Measurements from ENCODE around the gene KRAS. TPM values are rescaled to one million over a fixed set of nuclear protein-coding genes. Genes with fewer than 3 reads are reported as not detected.
"Not testable (repeated sequence)": the region's sequence is repeated elsewhere in the genome, so short reads cannot be mapped to it uniquely, and the experiment has no call there.

Gene KRAS
- 37.6 TPM for total RNA-seq

DNA sequence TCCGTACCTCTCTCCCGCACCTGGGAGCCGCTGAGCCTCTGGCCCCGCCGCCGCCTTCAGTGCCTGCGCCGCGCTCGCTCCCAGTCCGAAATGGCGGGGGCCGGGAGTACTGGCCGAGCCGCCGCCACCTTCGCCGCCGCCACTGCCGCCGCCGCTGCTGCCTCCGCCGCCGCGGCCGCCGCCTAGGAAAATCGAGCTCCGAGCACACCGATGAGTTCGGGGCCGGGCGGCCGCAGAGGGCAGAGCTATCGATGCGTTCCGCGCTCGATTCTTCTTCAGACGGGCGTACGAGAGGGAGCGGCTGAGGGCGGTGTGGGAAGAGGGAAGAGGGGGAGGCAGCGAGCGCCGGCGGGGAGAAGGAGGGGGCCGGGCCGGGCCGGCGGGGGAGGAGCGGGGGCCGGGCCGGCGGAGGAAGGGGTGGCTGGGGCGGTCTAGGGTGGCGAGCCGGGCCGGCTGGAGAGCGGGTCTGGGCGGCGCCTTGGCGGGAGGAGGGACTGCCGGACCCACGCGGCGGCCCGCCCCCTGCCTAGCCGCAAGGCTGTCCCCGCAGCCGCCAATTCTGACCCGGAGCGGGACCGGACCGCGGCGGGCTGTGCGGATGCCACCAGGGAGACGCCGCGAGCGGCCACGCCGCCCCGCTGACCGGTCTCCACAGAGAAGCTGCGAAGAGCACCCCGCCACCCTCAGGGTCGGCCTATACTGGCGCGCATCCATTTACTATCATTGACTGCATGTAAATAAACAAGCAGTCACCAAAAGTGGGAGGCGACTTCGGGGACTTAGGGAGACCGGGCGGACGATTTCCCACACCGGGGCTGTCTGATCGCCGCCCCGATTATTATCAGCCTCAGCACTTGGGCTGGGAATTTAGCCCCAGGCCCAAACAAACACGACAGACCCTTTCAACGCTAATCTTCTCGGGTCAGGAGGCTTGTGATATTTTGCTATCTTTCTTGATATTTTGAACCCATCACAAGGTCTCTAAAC, at the start of gene KRAS:
Gene KRAS (minus strand): TSS at position 186 of the 987 bp plus-strand sequence.
- no peaks in the 10 kb centered on the region for H3K27me3 ChIP-seq (ENCODE audit: insufficient read depth, low read length)
- no peaks in the 10 kb centered on the region for H3K9me3 ChIP-seq (ENCODE audit: low read depth, low read length)
- peaks cover 31% of the 10 kb centered on the region for H3K4me1 ChIP-seq (ENCODE audit: insufficient read depth, low read length)
- peak within 1 kb of the TSS; percentile 62 for H3K4me3 ChIP-seq (ENCODE audit: low read length)

- Histone ChIP-seq H3K9me3 (ENCODE audit: low read depth, low read length) (no peaks in the 10 kb centered on the region), H3K27me3 (ENCODE audit: insufficient read depth, low read length) (no peaks in the 10 kb centered on the region), H3K4me1 (ENCODE audit: insufficient read depth, low read length) (no peaks in the 10 kb centered on the region), H3K4me3 (ENCODE audit: low read length) (no peak overlapping the region)
Observed at GRCh38 chr12:25296381-25296780, 45.7 kb upstream of the KRAS start.

GRCh38 chr12:25295361-25295760, 44.6 kb upstream of the KRAS start:
- no peaks in the 10 kb centered on the region for H3K27me3 ChIP-seq (ENCODE audit: insufficient read depth, low read length)
- no peaks in the 10 kb centered on the region for H3K4me1 ChIP-seq (ENCODE audit: insufficient read depth, low read length)
- no peaks in the 10 kb centered on the region for H3K9me3 ChIP-seq (ENCODE audit: low read depth, low read length)
- H3K4me3 ChIP-seq (ENCODE audit: low read length), result no peak overlapping the region

GRCh38 chr12:25293653-25294052, 42.9 kb upstream of the KRAS start:
- no peak overlapping the region for H3K4me3 ChIP-seq (ENCODE audit: low read length)
- H3K27me3 ChIP-seq (ENCODE audit: insufficient read depth, low read length), result no peaks in the 10 kb centered on the region
- no peaks in the 10 kb centered on the region for H3K9me3 ChIP-seq (ENCODE audit: low read depth, low read length)
- no peaks in the 10 kb centered on the region for H3K4me1 ChIP-seq (ENCODE audit: insufficient read depth, low read length)

- not testable (repeated sequence) for H3K4me3 ChIP-seq (ENCODE audit: low read length); H3K4me1 ChIP-seq (ENCODE audit: insufficient read depth, low read length); H3K27me3 ChIP-seq (ENCODE audit: insufficient read depth, low read length); H3K9me3 ChIP-seq (ENCODE audit: low read depth, low read length)
Observed at GRCh38 chr12:25292810-25293221, 42.1 kb upstream of the KRAS start.

GRCh38 chr12:25287610-25288009, 36.9 kb upstream of the KRAS start:
- H3K27me3 ChIP-seq (ENCODE audit: insufficient read depth, low read length), result no peaks in the 10 kb centered on the region
- no peaks in the 10 kb centered on the region for H3K4me1 ChIP-seq (ENCODE audit: insufficient read depth, low read length)
- H3K4me3 ChIP-seq (ENCODE audit: low read length), result no peak overlapping the region
- H3K9me3 ChIP-seq (ENCODE audit: low read depth, low read length), result no peaks in the 10 kb centered on the region

- H3K27me3 ChIP-seq (ENCODE audit: insufficient read depth, low read length), result no peaks in the 10 kb centered on the region
- no peak overlapping the region for H3K4me3 ChIP-seq (ENCODE audit: low read length)
- H3K4me1 ChIP-seq (ENCODE audit: insufficient read depth, low read length), result no peaks in the 10 kb centered on the region
- no peaks in the 10 kb centered on the region for H3K9me3 ChIP-seq (ENCODE audit: low read depth, low read length)
Observed at GRCh38 chr12:25286837-25287236, 36.1 kb upstream of the KRAS start.

- Histone ChIP-seq H3K9me3 (ENCODE audit: low read depth, low read length) (no peaks in the 10 kb centered on the region), H3K4me1 (ENCODE audit: insufficient read depth, low read length) (peaks cover 11% of the 10 kb centered on the region), H3K27me3 (ENCODE audit: insufficient read depth, low read length) (no peaks in the 10 kb centered on the region), H3K4me3 (ENCODE audit: low read length) (no peak overlapping the region)
Observed at GRCh38 chr12:25284024-25284423, 33.3 kb upstream of the KRAS start.

DNA sequence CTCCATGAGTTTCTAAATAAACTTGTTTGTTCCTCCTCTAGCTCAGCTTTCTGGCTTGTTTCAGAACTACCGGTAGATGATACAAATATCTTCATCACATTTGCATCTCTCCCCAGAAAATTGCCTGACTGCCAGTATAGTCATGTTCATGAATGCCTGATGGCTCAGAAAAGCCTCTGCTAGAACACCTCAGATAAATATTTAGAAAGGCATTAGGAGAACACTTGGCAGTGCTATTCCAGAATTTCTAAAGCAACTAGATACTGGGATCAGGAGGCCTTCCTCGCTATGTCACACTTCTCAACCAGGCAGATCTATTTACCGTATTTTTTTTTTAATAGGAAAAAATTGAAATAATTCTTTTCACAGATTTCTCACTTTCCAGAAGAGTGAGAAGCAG, 32.3 kb upstream of the KRAS start:
- Histone ChIP-seq H3K4me1 (ENCODE audit: insufficient read depth, low read length) (peaks cover 11% of the 10 kb centered on the region), H3K4me3 (ENCODE audit: low read length) (no peak overlapping the region), H3K27me3 (ENCODE audit: insufficient read depth, low read length) (no peaks in the 10 kb centered on the region), H3K9me3 (ENCODE audit: low read depth, low read length) (no peaks in the 10 kb centered on the region)

GRCh38 chr12:25280082-25280481, 29.4 kb upstream of the KRAS start:
- Histone ChIP-seq H3K4me3 (ENCODE audit: low read length) (no peak overlapping the region), H3K27me3 (ENCODE audit: insufficient read depth, low read length) (no peaks in the 10 kb centered on the region), H3K4me1 (ENCODE audit: insufficient read depth, low read length) (peaks cover 11% of the 10 kb centered on the region), H3K9me3 (ENCODE audit: low read depth, low read length) (no peaks in the 10 kb centered on the region)

DNA sequence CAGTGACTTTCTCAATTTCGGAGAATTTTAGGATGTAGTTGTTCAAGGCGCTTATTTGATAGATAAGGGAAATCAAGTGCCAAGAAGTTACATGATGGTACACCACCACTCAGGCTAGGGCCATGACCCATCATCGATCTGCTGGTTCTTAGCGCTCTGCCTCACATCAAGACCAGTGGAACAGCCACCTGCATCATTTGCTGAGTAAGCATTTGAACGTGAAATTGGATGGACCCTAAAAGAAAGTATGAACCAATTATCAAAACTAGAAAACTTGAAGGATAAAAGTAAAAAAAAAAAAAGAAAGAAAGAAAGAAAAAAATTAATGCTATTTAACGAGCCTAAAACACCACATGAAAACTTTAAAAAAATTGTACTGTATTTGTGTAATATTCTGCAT, 27.5 kb upstream of the KRAS start:
- Histone ChIP-seq H3K27me3 (ENCODE audit: insufficient read depth, low read length) (no peaks in the 10 kb centered on the region), H3K4me1 (ENCODE audit: insufficient read depth, low read length) (peaks cover 11% of the 10 kb centered on the region), H3K9me3 (ENCODE audit: low read depth, low read length) (no peaks in the 10 kb centered on the region), H3K4me3 (ENCODE audit: low read length) (no peak overlapping the region)

DNA sequence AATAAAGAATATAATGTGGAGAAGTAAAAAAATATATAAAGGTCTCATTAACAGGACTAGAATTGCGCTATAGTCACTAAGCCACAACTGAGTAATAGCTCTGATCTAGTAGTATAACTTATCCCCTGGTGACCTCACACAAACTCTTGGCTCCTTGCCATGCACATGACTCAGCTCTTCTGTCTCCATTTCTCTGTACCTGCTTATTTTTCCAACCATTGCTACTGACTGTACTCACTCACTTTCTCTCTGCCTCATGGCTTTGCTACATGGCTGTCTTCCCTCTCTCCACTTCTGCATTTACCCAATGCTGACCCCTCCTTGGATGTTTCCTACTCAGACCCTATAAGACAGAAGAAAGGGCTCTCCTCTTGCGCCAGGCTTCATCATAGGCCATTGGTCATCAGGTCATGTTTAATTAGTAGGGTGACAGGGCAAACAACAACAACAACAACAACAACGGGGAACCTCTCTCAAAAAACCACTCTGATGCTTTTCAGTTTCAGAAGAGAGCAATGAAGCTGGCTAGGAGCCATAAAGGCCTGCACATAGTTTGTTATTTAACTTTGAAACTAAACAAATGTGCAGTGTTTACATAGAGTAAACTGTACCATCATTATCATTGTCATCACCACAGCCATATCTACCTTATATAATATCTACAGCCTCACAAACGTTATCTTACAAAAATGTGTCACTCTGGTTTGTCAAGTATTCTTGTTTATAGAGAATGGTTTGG, 25.6 kb upstream of the KRAS start:
- Histone ChIP-seq H3K4me1 (ENCODE audit: insufficient read depth, low read length) (peaks cover 11% of the 10 kb centered on the region), H3K27me3 (ENCODE audit: insufficient read depth, low read length) (no peaks in the 10 kb centered on the region), H3K4me3 (ENCODE audit: low read length) (no peak overlapping the region), H3K9me3 (ENCODE audit: low read depth, low read length) (no peaks in the 10 kb centered on the region)

- H3K4me1 ChIP-seq (ENCODE audit: insufficient read depth, low read length), result no peaks in the 10 kb centered on the region
- H3K27me3 ChIP-seq (ENCODE audit: insufficient read depth, low read length), result no peaks in the 10 kb centered on the region
- H3K9me3 ChIP-seq (ENCODE audit: low read depth, low read length), result no peaks in the 10 kb centered on the region
- no peak overlapping the region for H3K4me3 ChIP-seq (ENCODE audit: low read length)
Observed at GRCh38 chr12:25271486-25272098, 20.9 kb upstream of the KRAS start.

- Histone ChIP-seq H3K4me1 (ENCODE audit: insufficient read depth, low read length) (no peaks in the 10 kb centered on the region), H3K4me3 (ENCODE audit: low read length) (no peak overlapping the region), H3K27me3 (ENCODE audit: insufficient read depth, low read length) (no peaks in the 10 kb centered on the region), H3K9me3 (ENCODE audit: low read depth, low read length) (no peaks in the 10 kb centered on the region)
Observed at GRCh38 chr12:25269701-25270100, 19.0 kb upstream of the KRAS start.

GRCh38 chr12:25266497-25266896, 15.8 kb upstream of the KRAS start:
- Histone ChIP-seq H3K27me3 (ENCODE audit: insufficient read depth, low read length) (no peaks in the 10 kb centered on the region), H3K4me3 (ENCODE audit: low read length) (no peak overlapping the region), H3K4me1 (ENCODE audit: insufficient read depth, low read length) (no peaks in the 10 kb centered on the region), H3K9me3 (ENCODE audit: low read depth, low read length) (no peaks in the 10 kb centered on the region)
